Osteoblast (primary cell): ENCODE data around the gene TTLL7. TPM values are rescaled to one million over a fixed set of nuclear protein-coding genes. Genes with fewer than 3 reads are reported as not detected.

Source experiments
- DNase-seq: peaks from one replicate; pipeline ENCODE4 v3.0.0; 2011; ENCODE audit warnings: low spot score, mixed read lengths; ENCODE audit not compliant: insufficient read length; ENCODE audit errors: missing footprints
- H2AFZ ChIP-seq: 2 replicates; pipeline ENCODE4 v1.6.0; 2011; ENCODE audit warnings: mild to moderate bottlenecking, low read length
- H3K27ac ChIP-seq: 2 replicates; pipeline ENCODE4 v1.5.1; 2011; ENCODE audit warnings: mild to moderate bottlenecking, low read depth, low read length, moderate library complexity
- H3K27me3 ChIP-seq: 2 replicates; pipeline ENCODE4 v1.6.0; 2012; ENCODE audit warnings: mild to moderate bottlenecking, control low read depth, inconsistent platforms, low read length, moderate library complexity; ENCODE audit not compliant: insufficient read depth
- H3K36me3 ChIP-seq: 2 replicates; pipeline ENCODE4 v1.5.1; 2011; ENCODE audit warnings: mild to moderate bottlenecking, low read length, control low read depth, moderate library complexity; ENCODE audit not compliant: insufficient read depth
- H3K4me1 ChIP-seq: 2 replicates; pipeline ENCODE4 v1.5.1; 2011; ENCODE audit warnings: mild to moderate bottlenecking, low read length, control low read depth, moderate library complexity; ENCODE audit not compliant: insufficient read depth
- H3K4me2 ChIP-seq: 2 replicates; pipeline ENCODE4 v1.6.0; 2011; ENCODE audit warnings: mild to moderate bottlenecking, low read length; ENCODE audit not compliant: insufficient read depth
- H3K4me3 ChIP-seq: fragments of 200-600 bp; sonication (generic); 3 replicates; pipeline ENCODE4 v1.5.1; 2012; ENCODE audit warnings: mild to moderate bottlenecking, low read length, inconsistent platforms; ENCODE audit not compliant: insufficient read depth
- H3K79me2 ChIP-seq: 2 replicates; pipeline ENCODE4 v1.6.0; 2012; ENCODE audit warnings: mild to moderate bottlenecking, low read length, control low read depth, inconsistent platforms; ENCODE audit not compliant: insufficient read depth
- H3K9me3 ChIP-seq: 2 replicates; pipeline ENCODE4 v1.5.1; 2011; ENCODE audit warnings: low read depth, low read length, control low read depth
- H4K20me1 ChIP-seq: 2 replicates; pipeline ENCODE4 v1.6.0; 2012; ENCODE audit warnings: mild to moderate bottlenecking, low read length, control low read depth; ENCODE audit not compliant: insufficient read depth
- total RNA-seq: library from RNA; depleted of rRNA; stranded (reverse); fragments of >200 nt; gene quantifications from 2 replicates; pipeline ENCODE4 v1.2.3, GENCODE V29; 2012
- TF ChIP-seq, protein P1 (sequence below): IDR thresholded peaks from 2 replicates; pipeline ENCODE4 v1.5.1; 2011; ENCODE audit warnings: mild to moderate bottlenecking, low read depth, low read length, moderate library complexity; ENCODE audit errors: extremely low read depth

Gene TTLL7
- total RNA-seq, 1 donor, result 13.8 TPM

DNA sequence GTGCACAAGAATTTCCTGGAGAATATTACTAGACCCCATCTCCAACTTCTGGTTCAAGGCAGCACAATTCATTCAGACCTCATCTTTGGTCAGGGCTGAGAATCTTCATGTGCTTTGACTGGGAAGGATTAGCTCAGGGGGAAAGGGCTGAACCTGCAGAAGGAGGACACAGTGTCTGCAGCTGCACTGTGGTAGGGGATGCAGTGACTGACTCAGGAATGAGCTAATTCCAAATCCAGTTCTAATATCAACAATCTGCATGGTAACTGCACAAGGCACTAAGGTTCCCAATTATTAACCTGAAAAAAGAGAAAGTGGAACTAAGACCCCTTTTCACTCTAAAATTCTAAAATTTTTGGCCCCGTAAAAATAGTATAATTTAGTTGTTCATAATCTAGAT lies 31.6 kb downstream of the TTLL7 start:
- H3K4me3 ChIP-seq, result no peak overlapping the region
- no peaks in the 10 kb centered on the region for H3K9me3 ChIP-seq
- TF ChIP-seq, protein P1, sequence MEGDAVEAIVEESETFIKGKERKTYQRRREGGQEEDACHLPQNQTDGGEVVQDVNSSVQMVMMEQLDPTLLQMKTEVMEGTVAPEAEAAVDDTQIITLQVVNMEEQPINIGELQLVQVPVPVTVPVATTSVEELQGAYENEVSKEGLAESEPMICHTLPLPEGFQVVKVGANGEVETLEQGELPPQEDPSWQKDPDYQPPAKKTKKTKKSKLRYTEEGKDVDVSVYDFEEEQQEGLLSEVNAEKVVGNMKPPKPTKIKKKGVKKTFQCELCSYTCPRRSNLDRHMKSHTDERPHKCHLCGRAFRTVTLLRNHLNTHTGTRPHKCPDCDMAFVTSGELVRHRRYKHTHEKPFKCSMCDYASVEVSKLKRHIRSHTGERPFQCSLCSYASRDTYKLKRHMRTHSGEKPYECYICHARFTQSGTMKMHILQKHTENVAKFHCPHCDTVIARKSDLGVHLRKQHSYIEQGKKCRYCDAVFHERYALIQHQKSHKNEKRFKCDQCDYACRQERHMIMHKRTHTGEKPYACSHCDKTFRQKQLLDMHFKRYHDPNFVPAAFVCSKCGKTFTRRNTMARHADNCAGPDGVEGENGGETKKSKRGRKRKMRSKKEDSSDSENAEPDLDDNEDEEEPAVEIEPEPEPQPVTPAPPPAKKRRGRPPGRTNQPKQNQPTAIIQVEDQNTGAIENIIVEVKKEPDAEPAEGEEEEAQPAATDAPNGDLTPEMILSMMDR, result no peak
- H3K79me2 ChIP-seq, result no peaks in the 10 kb centered on the region
- no peaks in the 10 kb centered on the region for H4K20me1 ChIP-seq
- no peak overlapping the region for H3K4me2 ChIP-seq
- DNase-seq, result no peak
- no peak overlapping the region for H2AFZ ChIP-seq
- H3K27me3 ChIP-seq, result no peaks in the 10 kb centered on the region
- no peaks in the 10 kb centered on the region for H3K36me3 ChIP-seq
- H3K27ac ChIP-seq, result no peak overlapping the region
- no peaks in the 10 kb centered on the region for H3K4me1 ChIP-seq

DNA sequence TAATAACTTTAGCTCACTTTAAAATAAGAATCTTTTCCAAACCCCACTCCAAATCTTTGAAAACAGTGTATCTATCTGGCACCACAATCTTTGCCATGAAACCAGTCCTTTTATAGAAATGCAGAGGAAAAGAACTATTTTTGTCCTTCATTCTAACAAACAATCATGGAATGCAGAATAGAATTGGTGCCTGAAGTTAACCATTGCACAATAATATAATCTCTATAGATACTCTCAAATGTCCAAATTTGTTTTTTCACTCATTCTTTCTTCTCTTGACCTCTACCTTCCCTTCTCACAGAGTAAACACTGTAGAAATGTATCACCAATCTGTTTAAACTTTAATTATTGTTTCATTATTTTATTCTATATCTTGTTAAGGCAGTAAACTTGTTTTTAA lies 34.8 kb downstream of the TTLL7 start:
- Histone ChIP-seq H3K79me2 (no peaks in the 10 kb centered on the region), H2AFZ (no peak overlapping the region), H4K20me1 (no peaks in the 10 kb centered on the region), H3K27ac (no peak overlapping the region), H3K4me1 (no peaks in the 10 kb centered on the region), H3K36me3 (no peaks in the 10 kb centered on the region), H3K4me3 (no peak overlapping the region), H3K27me3 (no peaks in the 10 kb centered on the region), H3K9me3 (no peaks in the 10 kb centered on the region), H3K4me2 (no peak overlapping the region)
- TF ChIP-seq, protein P1, result no peak
- no peak for DNase-seq

DNA sequence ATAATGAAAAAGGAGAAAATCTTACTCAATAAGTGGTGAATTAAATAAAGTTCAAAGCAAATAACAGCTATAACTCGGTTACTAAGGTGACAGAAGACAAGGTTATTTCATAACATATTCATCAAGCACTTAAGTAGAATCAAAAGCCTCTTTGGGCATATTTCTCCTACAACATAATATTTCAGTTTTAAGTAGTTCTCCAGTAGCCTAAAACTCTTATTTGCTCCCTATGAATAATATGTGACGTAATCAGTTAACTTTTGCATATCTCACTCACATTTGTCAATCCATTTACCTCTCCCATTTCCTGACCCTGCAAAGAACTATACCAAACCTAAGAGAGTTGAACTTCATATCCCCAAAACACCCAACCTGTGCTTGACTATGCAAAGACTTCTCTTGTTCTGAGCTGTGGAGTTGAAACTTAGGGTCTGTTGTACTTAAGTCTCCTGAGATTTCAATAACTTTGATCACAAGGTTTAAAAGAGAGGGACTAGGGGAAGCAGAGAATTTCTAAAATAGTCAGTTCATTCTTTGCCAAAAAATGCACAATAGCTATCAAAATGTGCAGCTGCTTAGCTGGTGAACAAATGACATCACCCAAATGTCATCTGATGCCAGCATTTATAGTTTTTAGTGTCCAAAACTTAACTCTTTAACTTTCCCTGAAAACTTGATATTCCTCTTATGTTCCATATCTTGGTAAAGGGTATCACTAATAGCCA lies 37.2 kb downstream of the TTLL7 start:
- no peak overlapping the region for H2AFZ ChIP-seq
- no peaks in the 10 kb centered on the region for H3K9me3 ChIP-seq
- TF ChIP-seq, protein P1, result no peak
- no peaks in the 10 kb centered on the region for H3K27me3 ChIP-seq
- no peak for DNase-seq
- no peak overlapping the region for H3K27ac ChIP-seq
- H3K36me3 ChIP-seq, result no peaks in the 10 kb centered on the region
- H3K4me3 ChIP-seq, result no peak overlapping the region
- H3K4me2 ChIP-seq, result no peak overlapping the region
- no peaks in the 10 kb centered on the region for H3K4me1 ChIP-seq
- no peaks in the 10 kb centered on the region for H4K20me1 ChIP-seq
- H3K79me2 ChIP-seq, result no peaks in the 10 kb centered on the region

- no peak overlapping the region for H3K4me3 ChIP-seq
- no peak overlapping the region for H3K4me2 ChIP-seq
- H3K4me1 ChIP-seq, result no peaks in the 10 kb centered on the region
- no peaks in the 10 kb centered on the region for H3K36me3 ChIP-seq
- H3K9me3 ChIP-seq, result no peaks in the 10 kb centered on the region
- H3K27ac ChIP-seq, result no peak overlapping the region
- no peaks in the 10 kb centered on the region for H3K27me3 ChIP-seq
- DNase-seq, result no peak
- H4K20me1 ChIP-seq, result no peaks in the 10 kb centered on the region
- TF ChIP-seq, protein P1, result no peak
- H2AFZ ChIP-seq, result no peak overlapping the region
- no peaks in the 10 kb centered on the region for H3K79me2 ChIP-seq
These were observed 38.2 kb downstream of the TTLL7 start for GRCh38 chr1:83960669-83961277.
